Spleen (tissue), 7 donors: ENCODE results near the gene PCDHGA3.

Experiments
- POLR2A ChIP-seq, 3 donors: fragments of 450-650 bp; IDR thresholded peaks; one replicate each; pipeline ENCODE4 v1.5.1; 2017; ENCODE audit warnings: antibody characterized with exemption in 3 of 3, mild to moderate bottlenecking in 1 of 3
- TF ChIP-seq, protein P1 (sequence below), 11 experiments: fragments of 200-600 bp in 7 of 11; fragments of 450-650 bp in 4 of 11; sonication (generic) in 4 of 11; IDR thresholded peaks in 8 of 11; conservative IDR thresholded peaks in 3 of 11; 1 replicate in 7 of 11; 2 replicates in 4 of 11; pipeline versions ENCODE4 v1.4.0 to v1.8.0; 2016 to 2021; ENCODE audit warnings: antibody characterized with exemption in 11 of 11, inconsistent platforms in 4 of 11, mild to moderate bottlenecking in 1 of 11
- donor health status: DM: no; HTN: no; CAD: no; lungs with moderate emphysema.
- donor health status: DM: no; HTN: no; CAD: no.
- donor health status: DM: no; HTN: no; CAD: no.

DNA sequence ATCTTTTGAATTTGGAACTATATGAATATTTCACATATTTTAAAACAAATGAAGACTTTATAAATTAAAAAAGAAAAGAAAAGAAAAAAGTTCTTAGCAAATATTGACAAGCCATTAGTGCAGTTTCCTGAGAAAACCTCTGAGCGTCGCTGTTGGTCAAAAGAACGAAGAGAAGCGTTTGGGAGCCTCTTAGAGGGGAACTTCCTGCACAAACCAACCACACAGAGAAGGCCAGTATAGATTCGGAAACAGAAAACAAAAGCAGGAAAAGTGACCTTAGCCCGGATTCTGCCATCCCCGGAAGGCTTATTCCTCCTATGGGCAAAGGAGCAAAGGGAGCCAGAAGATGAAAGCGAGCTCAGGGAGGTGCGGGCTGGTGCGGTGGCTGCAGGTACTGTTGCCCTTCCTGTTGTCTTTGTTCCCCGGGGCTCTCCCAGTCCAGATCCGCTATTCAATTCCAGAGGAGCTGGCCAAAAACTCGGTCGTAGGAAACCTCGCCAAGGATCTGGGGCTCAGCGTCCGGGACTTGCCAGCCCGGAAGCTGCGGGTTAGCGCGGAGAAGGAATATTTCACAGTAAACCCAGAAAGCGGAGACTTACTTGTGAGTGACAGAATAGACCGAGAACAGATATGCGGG is 16.3 kb downstream of the PCDHGA3 start, which contains the start of gene PCDHGB2:
- TF ChIP-seq, protein P1, sequence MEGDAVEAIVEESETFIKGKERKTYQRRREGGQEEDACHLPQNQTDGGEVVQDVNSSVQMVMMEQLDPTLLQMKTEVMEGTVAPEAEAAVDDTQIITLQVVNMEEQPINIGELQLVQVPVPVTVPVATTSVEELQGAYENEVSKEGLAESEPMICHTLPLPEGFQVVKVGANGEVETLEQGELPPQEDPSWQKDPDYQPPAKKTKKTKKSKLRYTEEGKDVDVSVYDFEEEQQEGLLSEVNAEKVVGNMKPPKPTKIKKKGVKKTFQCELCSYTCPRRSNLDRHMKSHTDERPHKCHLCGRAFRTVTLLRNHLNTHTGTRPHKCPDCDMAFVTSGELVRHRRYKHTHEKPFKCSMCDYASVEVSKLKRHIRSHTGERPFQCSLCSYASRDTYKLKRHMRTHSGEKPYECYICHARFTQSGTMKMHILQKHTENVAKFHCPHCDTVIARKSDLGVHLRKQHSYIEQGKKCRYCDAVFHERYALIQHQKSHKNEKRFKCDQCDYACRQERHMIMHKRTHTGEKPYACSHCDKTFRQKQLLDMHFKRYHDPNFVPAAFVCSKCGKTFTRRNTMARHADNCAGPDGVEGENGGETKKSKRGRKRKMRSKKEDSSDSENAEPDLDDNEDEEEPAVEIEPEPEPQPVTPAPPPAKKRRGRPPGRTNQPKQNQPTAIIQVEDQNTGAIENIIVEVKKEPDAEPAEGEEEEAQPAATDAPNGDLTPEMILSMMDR (IDR thresholded peaks at IDR 0.05 in 8 of 11, conservative IDR thresholded peaks at IDR 0.05 in 3 of 11): peak in 5 of 11 experiments; percentile 22 to 38 (median 27)
- no peak for TF ChIP-seq POLR2A (IDR thresholded peaks at IDR 0.05)
